ENCODE data around the gene COX17. TPM values are rescaled to one million over a fixed set of nuclear protein-coding genes. Genes with fewer than 3 reads are reported as not detected.

Gene COX17
- total and polyA plus RNA-seq, 2 donors (not counting 3 experiments of a cell fraction or from before 2014, with no cell fraction given), result 19.8 to 37.6 TPM

DNA sequence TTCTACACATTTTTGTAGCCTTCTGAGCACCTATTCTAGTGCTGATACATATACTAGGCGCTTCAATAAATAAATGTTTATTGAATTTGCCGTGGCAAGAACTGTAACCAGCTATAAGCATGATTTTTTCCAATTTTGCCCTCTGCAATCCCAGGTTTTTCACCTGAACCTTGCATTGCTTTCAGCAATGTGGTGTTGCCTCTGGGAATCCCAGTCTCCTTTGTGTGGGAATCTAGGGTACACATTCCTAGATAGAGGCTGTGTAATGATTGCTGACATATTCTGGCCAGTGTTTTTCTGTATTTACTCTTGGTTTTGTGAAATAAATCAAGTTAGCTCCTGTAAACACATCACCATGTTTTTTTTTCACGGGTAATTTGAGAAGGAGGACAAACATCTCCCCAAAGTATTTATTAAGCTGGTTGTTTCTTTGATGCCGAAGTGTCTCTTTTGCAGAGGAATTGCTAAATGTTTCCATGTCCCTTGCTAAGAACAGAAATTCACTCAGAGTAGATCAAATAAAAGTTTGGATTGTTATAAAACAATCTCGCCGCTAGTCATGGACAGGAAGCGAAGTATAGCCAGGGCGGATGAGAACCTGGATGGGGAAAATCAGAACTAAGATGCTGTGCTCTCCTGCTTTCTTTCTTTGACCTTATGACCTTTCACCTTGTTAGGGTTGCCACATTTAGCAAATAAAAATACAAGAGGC lies 26.8 kb upstream of the COX17 start:
- CTCF ChIA-PET, result interaction anchor here (0.9 to 1.4 kb wide), 2 partner anchors 14 to 22 kb away, joined by 3 to 5 read pairs; no protein-coding TSS in a partner anchor
- Histone ChIP-seq H3K36me3 (ENCODE audit: control insufficient read depth in 2 of 2, extremely low read depth in 1 of 2, insufficient read depth in 2 of 2, low read length in 2 of 2) (no peaks in the 10 kb centered on the region), H3K27me3 (ENCODE audit: control insufficient read depth in 2 of 2, insufficient read depth in 2 of 2, low read length in 2 of 2) (peaks cover 0 to 4% of the 10 kb centered on the region in 2 experiments), H3K4me1 (ENCODE audit: control insufficient read depth, extremely low read depth, insufficient read depth, low read length) (peaks cover 7% of the 10 kb centered on the region), H3K4me2 (ENCODE audit: insufficient read depth, low read length) (no peak overlapping the region), H4K20me1 (replicated peaks; ENCODE audit: control insufficient read depth, extremely low read depth, insufficient read depth, low read length) (no peaks in the 10 kb centered on the region), H3K9me3 (replicated peaks; ENCODE audit: control insufficient read depth, insufficient read depth, low read length) (no peaks in the 10 kb centered on the region), H3K9ac (replicated peaks; ENCODE audit: extremely low read depth, insufficient read depth, low read length) (no peak overlapping the region), H3K79me2 (ENCODE audit: control insufficient read depth, insufficient read depth, low read length) (no peaks in the 10 kb centered on the region), H3K9me1 (replicated peaks; ENCODE audit: control insufficient read depth, extremely low read depth, insufficient read depth, low read length) (no peaks in the 10 kb centered on the region), H2AFZ (ENCODE audit: low read depth, low read length) (peak overlapping the region; percentile 86), H3K4me3 (replicated peaks in 1 of 3; ENCODE audit: insufficient read depth in 1 of 3, low read depth in 1 of 3, low read length in 3 of 3) (no peak overlapping the region), H3K27ac (ENCODE audit: insufficient read depth, low read depth, low read length) (no peak overlapping the region)
- FAIRE-seq (no peak), DNase-seq (ENCODE audit: low read depth, low spot score) (no peak)
- POLR2A ChIA-PET, result no interaction called here
- dilution Hi-C loops (cut with MboI; ENCODE audit: extremely low pct_ligation_motif_present, low sequenced_read_pairs), result no loop called here
- BruUV-seq (replicated peaks), result no TSS peak
- TF ChIP-seq POLR2A (IDR thresholded peaks at IDR 0.05; ENCODE audit: low read depth, low read length), result no peak
- no peak for TF ChIP-seq MYC (IDR thresholded peaks at IDR 0.05; ENCODE audit: low read depth, low read length)
- TF ChIP-seq POLR2AphosphoS5 (IDR thresholded peaks at IDR 0.05; ENCODE audit: insufficient read depth, low read depth, low read length), result no peak
- intact Hi-C loops (cut with micrococcal nuclease), result no loop called here

DNA sequence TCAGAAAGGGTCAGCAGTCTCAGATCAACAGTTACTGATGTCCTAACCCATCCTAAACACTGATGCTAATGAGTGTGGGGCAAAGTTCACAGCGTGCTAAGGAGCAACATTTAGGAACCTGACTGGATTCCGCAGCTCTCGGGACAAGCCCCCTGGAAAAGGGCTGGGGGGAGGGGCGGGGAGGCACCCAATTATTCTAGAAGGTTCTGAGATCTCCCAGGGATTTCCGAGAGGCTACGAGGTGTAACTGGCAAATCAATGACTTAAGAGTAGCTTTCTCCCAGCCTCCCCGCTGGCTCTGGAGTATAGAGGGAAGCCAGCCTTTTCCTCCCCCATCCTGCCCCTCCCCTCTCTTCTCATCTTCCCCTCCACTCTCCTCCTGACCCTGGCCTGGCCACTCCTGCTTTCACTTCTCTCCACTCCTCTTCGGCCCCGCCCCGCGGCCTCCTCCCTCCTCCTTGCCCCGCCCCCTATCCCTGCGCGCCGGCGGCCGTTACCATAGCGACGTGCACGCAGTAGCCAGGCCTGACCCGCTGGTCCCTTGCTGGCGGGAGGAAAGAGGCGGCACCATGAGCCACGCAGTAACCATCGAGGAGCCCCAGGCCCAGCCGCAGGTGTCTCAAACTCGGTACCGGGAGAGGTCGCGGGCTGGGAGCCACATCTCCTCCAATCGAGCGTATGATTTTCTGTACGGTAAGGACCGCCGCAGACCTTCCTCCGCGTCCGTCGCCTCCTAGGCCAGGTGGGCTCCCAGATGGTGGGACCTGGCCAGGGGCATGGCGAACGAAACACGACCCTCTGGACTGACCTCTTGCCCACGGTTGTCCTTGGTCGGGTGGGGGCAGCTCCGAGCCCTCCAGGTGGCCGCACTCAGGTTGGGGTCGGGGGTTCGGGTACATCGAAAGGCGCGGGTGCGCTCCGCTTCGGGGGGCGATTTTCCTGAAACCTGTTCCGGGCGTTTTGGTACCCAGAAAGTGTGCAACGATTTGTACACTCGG lies 25.6 kb upstream of the COX17 start, which contains the start of gene CFAP91:
CFAP91 (plus strand) TSS at position 493 of the 998 bp plus-strand sequence; CDS start at position 570, 77 bp downstream.
- no peaks in the 10 kb centered on the region for H3K36me3 ChIP-seq (ENCODE audit: control insufficient read depth in 2 of 2, extremely low read depth in 1 of 2, insufficient read depth in 2 of 2, low read length in 2 of 2)
- POLR2A ChIA-PET, result no interaction called here
- H3K4me3 ChIP-seq (replicated peaks in 1 of 3; ENCODE audit: insufficient read depth in 1 of 3, low read depth in 1 of 3, low read length in 3 of 3), result peak within 1 kb of the TSS; percentile 20 to 43 (median 29)
- H4K20me1 ChIP-seq (replicated peaks; ENCODE audit: control insufficient read depth, extremely low read depth, insufficient read depth, low read length), result no peaks in the 10 kb centered on the region
- no peak within 1 kb of the TSS for H3K9ac ChIP-seq (replicated peaks; ENCODE audit: extremely low read depth, insufficient read depth, low read length)
- peak; percentile 98 for FAIRE-seq
- H3K27me3 ChIP-seq (ENCODE audit: control insufficient read depth in 2 of 2, insufficient read depth in 2 of 2, low read length in 2 of 2), result peaks cover 0 to 4% of the 10 kb centered on the region in 2 experiments
- TF ChIP-seq, protein P1, sequence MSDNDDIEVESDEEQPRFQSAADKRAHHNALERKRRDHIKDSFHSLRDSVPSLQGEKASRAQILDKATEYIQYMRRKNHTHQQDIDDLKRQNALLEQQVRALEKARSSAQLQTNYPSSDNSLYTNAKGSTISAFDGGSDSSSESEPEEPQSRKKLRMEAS (IDR thresholded peaks at IDR 0.05; ENCODE audit: insufficient read depth, insufficient read length), result peak; percentile 24
- TF ChIP-seq POLR2A (IDR thresholded peaks at IDR 0.05; ENCODE audit: low read depth, low read length), result no peak
- H3K27ac ChIP-seq (ENCODE audit: insufficient read depth, low read depth, low read length), result no peak within 1 kb of the TSS
- intact Hi-C loops (cut with micrococcal nuclease) (loop anchor here (1.0 kb wide), 1 partner anchor 66 kb away; no protein-coding TSS in a partner anchor), dilution Hi-C loops (cut with MboI; ENCODE audit: extremely low pct_ligation_motif_present, low sequenced_read_pairs) (no loop called here)
- peak; percentile 94 for DNase-seq (ENCODE audit: low read depth, low spot score)
- CTCF ChIA-PET, result interaction anchor here (0.7 to 1.4 kb wide), 3 partner anchors 13 to 48 kb away, joined by 3 to 5 read pairs (median 3); no protein-coding TSS in a partner anchor
- BruUV-seq (replicated peaks), result TSS peak; percentile 83
- H3K4me2 ChIP-seq (ENCODE audit: insufficient read depth, low read length), result peak within 1 kb of the TSS; percentile 55
- peaks cover 7% of the 10 kb centered on the region for H3K4me1 ChIP-seq (ENCODE audit: control insufficient read depth, extremely low read depth, insufficient read depth, low read length)
- H3K79me2 ChIP-seq (ENCODE audit: control insufficient read depth, insufficient read depth, low read length), result no peaks in the 10 kb centered on the region
- no peaks in the 10 kb centered on the region for H3K9me1 ChIP-seq (replicated peaks; ENCODE audit: control insufficient read depth, extremely low read depth, insufficient read depth, low read length)
- peak within 1 kb of the TSS; percentile 86 for H2AFZ ChIP-seq (ENCODE audit: low read depth, low read length)
- no peaks in the 10 kb centered on the region for H3K9me3 ChIP-seq (replicated peaks; ENCODE audit: control insufficient read depth, insufficient read depth, low read length)
